MCF 10A (cell line): ENCODE results near the gene ADAM15. TPM values are rescaled to one million over a fixed set of nuclear protein-coding genes. Genes with fewer than 3 reads are reported as not detected.

Experiments used
- BruUV-seq: library from RNA; stranded (reverse); fragments of 400-500 nt; replicated peaks from 2 replicates; lab custom pipeline; 2021; lab: Mats Ljungman, UMichigan
- CTCF ChIA-PET: fragments of 300-600 bp; sonication (Branson Sonifier 250); formaldehyde crosslinking; extraction: SDS; loops from one replicate; lab custom pipeline; 2021; ENCODE audit warnings: antibody characterized with exemption, inconsistent platforms; lab: Yijun Ruan, JAX
- POLR2A ChIA-PET: fragments of 300-600, 350-650 bp; sonication (Branson Sonifier 250); formaldehyde crosslinking; extraction: SDS; loops from one replicate; lab custom pipeline; 2020; ENCODE audit warnings: antibody characterized with exemption, inconsistent platforms; lab: Yijun Ruan, JAX
- DNase-seq: peaks from one replicate; pipeline ENCODE4 v3.0.0-alpha.2; 2018; ENCODE audit not compliant: unreplicated experiment
- H3K27ac Mint-ChIP-seq: one replicate; pipeline ENCODE4 v1.8.0; 2022; ENCODE audit warnings: mild to moderate bottlenecking, low read depth, mixed read lengths; ENCODE audit not compliant: unreplicated experiment
- H3K27me3 Mint-ChIP-seq: one replicate; pipeline ENCODE4 v1.8.0; 2022; ENCODE audit warnings: mixed read lengths; ENCODE audit not compliant: insufficient read depth, unreplicated experiment
- H3K36me3 Mint-ChIP-seq: one replicate; pipeline ENCODE4 v1.8.0; 2022; ENCODE audit warnings: mild to moderate bottlenecking, moderate library complexity, mixed read lengths; ENCODE audit not compliant: insufficient read depth, unreplicated experiment
- H3K4me1 Mint-ChIP-seq: one replicate; pipeline ENCODE4 v1.8.0; 2022; ENCODE audit warnings: mixed read lengths; ENCODE audit not compliant: insufficient read depth, unreplicated experiment
- H3K4me3 Mint-ChIP-seq: one replicate; pipeline ENCODE4 v1.8.0; 2022; ENCODE audit warnings: mild to moderate bottlenecking, moderate library complexity, mixed read lengths; ENCODE audit not compliant: unreplicated experiment
- H3K9me3 Mint-ChIP-seq: one replicate; pipeline ENCODE4 v1.8.0; 2022; ENCODE audit warnings: mixed read lengths; ENCODE audit not compliant: unreplicated experiment
- intact Hi-C: fragments of 100-400 bp; cut with micrococcal nuclease; formaldehyde crosslinking; loops from 2 replicates; pipeline ENCODE4 v1.14.1; 2022
- total RNA-seq: library from RNA; stranded (reverse); gene quantifications from 2 replicates; pipeline ENCODE4 v1.2.3, GENCODE V29; 2022
- TF ChIP-seq, protein P1 (sequence below): fragments of 200-600 bp; IDR thresholded peaks from one replicate; pipeline ENCODE4 v1.8.0; 2022; ENCODE audit warnings: antibody characterized with exemption, mild to moderate bottlenecking; ENCODE audit not compliant: unreplicated experiment

ADAM15 gene
- total RNA-seq, 1 experiment from 2014 or later, result 385 TPM

DNA sequence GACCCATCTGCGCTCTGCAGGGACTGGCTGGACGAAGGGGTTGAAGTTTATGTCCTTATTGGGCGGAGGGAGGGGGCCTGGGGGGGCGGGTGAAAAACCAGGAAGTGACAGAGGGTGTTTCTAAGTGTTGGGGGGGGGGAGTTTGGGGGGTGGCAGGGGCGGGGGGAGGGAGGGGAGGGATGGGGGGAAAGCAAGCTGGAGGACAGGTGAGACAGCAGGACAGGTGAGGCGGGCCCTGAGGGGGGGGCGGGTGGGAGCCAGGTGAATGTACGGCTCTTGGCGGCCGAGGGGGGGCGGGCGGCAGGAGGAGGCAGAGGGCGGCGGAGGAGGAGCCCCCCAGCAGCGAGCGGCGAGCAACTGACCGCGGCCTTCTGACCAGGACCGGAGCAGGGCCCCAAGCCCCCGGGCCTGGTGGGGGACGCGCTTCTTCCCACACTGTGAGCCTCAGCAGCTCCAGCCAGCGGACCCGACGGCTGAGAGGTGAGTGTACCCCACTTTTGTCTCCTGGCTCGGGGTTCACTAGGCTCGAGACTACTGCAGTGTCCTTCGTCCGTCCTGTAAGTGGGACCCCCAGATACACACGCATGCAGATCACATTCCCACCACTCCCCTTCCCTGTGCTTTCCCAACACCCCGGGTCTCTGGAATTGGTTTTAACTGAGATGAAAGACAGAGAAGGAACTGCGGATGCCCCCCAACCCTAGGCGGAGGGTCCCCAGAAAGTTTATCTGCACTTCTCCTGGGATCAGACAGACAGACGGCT is 48.5 kb upstream of the ADAM15 start, which contains the start of gene ZBTB7B:
ZBTB7B (plus strand) TSS at position 339 of the 763 bp plus-strand sequence. CDS start 11,859 bp downstream, outside the sequence.
- peak within 1 kb of the TSS; percentile 90 for H3K4me3 Mint-ChIP-seq
- no peaks in the 10 kb centered on the region for H3K27me3 Mint-ChIP-seq
- no TSS peak for BruUV-seq
- TF ChIP-seq, protein P1, sequence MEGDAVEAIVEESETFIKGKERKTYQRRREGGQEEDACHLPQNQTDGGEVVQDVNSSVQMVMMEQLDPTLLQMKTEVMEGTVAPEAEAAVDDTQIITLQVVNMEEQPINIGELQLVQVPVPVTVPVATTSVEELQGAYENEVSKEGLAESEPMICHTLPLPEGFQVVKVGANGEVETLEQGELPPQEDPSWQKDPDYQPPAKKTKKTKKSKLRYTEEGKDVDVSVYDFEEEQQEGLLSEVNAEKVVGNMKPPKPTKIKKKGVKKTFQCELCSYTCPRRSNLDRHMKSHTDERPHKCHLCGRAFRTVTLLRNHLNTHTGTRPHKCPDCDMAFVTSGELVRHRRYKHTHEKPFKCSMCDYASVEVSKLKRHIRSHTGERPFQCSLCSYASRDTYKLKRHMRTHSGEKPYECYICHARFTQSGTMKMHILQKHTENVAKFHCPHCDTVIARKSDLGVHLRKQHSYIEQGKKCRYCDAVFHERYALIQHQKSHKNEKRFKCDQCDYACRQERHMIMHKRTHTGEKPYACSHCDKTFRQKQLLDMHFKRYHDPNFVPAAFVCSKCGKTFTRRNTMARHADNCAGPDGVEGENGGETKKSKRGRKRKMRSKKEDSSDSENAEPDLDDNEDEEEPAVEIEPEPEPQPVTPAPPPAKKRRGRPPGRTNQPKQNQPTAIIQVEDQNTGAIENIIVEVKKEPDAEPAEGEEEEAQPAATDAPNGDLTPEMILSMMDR, result no peak
- CTCF ChIA-PET, result interaction anchor here (0.6 to 4.2 kb wide), 16 partner anchors 10 to 675 kb away, joined by 3 to 64 read pairs (median 4); partner anchors contain the start of genes CKS1B, FLAD1, PYGO2 and SHC1
- intact Hi-C loops, result loop anchor here (1.0 to 5.0 kb wide), 5 partner anchors 28 to 445 kb away; partner anchors contain the start of genes CKS1B and UBE2Q1
- H3K4me1 Mint-ChIP-seq, result peaks cover 56% of the 10 kb centered on the region
- POLR2A ChIA-PET, result interaction anchor here (0.6 to 41.1 kb wide), 17 partner anchors 14 to 1478 kb away, joined by 3 to 1917 read pairs (median 6); partner anchors contain the start of genes ADAM15, CKS1B, FLAD1 and PBXIP1
- peak within 1 kb of the TSS; percentile 97 for H3K27ac Mint-ChIP-seq
- peaks cover 17% of the 10 kb centered on the region for H3K36me3 Mint-ChIP-seq
- no peaks in the 10 kb centered on the region for H3K9me3 Mint-ChIP-seq
- DNase-seq, result peak; percentile 62

DNA sequence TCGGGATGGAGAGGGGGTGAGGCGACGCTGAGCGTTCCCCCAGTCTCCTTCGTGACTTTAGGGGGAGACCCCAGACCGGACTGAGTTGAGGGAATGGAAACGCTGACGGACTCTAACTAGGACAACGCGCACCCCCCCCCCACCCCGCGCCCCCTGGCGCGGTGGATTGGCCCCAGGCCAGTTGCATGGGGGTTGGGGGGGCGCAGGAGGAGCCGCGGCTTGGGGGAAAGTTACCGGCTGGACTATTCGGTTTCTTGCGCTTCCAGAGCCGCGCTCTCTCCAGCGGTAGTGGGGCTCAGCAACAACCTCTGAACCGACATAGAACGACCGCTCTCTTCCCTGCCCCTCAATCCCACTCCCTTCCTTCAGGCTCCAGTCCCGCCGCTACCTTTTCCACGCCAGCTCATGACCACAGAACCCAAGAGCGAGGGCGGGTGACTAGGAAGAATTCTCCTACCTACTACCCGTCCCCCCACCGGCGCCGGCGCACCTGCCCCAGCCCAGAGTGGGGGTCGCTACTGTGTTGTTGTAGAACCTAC is 47.8 kb upstream of the ADAM15 start:
- peak; percentile 68 for DNase-seq
- Mint-ChIP-seq H3K36me3 (peaks cover 17% of the 10 kb centered on the region), H3K4me1 (peaks cover 57% of the 10 kb centered on the region), H3K27ac (peak overlapping the region; percentile 97), H3K9me3 (no peaks in the 10 kb centered on the region), H3K27me3 (no peaks in the 10 kb centered on the region), H3K4me3 (peak overlapping the region; percentile 90)
- BruUV-seq, result TSS peak; percentile 84
- intact Hi-C loops, result loop anchor here (2.0 to 5.0 kb wide), 2 partner anchors 42 to 446 kb away; partner anchors contain the start of gene UBE2Q1
- CTCF ChIA-PET, result interaction anchor here (0.7 to 2.5 kb wide), 14 partner anchors 10 to 82 kb away, joined by 3 to 24 read pairs (median 4); partner anchors contain the start of genes ADAM15, FLAD1 and PYGO2
- POLR2A ChIA-PET, result interaction anchor here (1.1 to 41.1 kb wide), 11 partner anchors 14 to 191 kb away, joined by 4 to 1917 read pairs (median 7); partner anchors contain the start of genes ADAM15, CKS1B, DCST1 and DCST2
- TF ChIP-seq, protein P1, result no peak

DNA sequence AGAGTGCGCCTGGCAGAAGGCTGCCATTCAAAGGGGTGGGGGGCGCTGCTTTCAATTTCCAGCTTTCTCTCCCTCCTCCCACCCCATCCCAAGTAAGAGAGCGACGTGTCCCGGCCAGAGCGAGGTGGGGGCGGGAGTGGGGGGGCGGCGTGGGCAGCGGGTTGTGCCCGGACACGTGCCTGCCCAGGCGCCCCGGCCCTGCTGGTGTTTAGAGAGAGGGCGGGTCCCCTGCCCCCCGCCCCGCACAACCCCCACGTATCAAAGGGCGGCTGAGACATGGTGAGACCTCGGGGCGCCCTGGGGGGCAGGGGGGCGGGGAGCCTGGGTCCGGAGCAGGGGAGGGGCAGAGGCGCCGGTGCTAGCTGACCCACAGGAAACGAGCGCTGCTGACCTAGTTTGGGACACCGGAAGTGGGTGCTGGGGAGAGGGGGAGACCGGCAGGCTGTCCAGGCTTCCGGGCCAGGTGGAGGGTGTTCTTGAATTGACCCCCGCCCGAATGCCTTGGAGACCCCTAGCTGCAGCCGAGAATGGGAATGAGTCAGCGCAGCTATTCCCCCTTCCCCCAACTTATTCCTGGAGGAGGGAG is 47.3 kb upstream of the ADAM15 start:
- peak; percentile 80 for DNase-seq
- Mint-ChIP-seq H3K27me3 (no peaks in the 10 kb centered on the region), H3K9me3 (no peaks in the 10 kb centered on the region), H3K36me3 (peaks cover 17% of the 10 kb centered on the region), H3K4me3 (peak overlapping the region; percentile 90), H3K4me1 (peaks cover 61% of the 10 kb centered on the region), H3K27ac (peak overlapping the region; percentile 97)
- ChIA-PET CTCF (interaction anchor here (0.6 to 2.5 kb wide), 18 partner anchors 9 to 81 kb away, joined by 3 to 24 read pairs (median 4); partner anchors contain the start of genes ADAM15, FLAD1, LENEP and PYGO2), POLR2A (interaction anchor here (0.7 to 41.1 kb wide), 18 partner anchors 9 to 1041 kb away, joined by 3 to 1917 read pairs (median 5); partner anchors contain the start of genes ADAM15, CKS1B, DCST1 and DCST2)
- intact Hi-C loops, result loop anchor here (1.0 to 5.0 kb wide), 3 partner anchors 13 to 447 kb away; partner anchors contain the start of gene UBE2Q1
- TF ChIP-seq, protein P1, result no peak
- no TSS peak for BruUV-seq
